Esophagus muscularis mucosa (tissue), 4 donors: Measurements from ENCODE around the gene PCID2. TPM values are rescaled to one million over a fixed set of nuclear protein-coding genes. Genes with fewer than 3 reads are reported as not detected.

Experiments used
- DNase-seq: peaks from one replicate; pipeline ENCODE4 v3.0.0-alpha.2; 2017; ENCODE audit errors: extremely low spot score
- H3K27ac ChIP-seq, 4 donors: fragments of 200-600 bp; sonication (generic); replicated peaks in 1 of 4; 1 replicate in 3 of 4; 2 replicates in 1 of 4; pipeline ENCODE4 v1.5.1; 2016 to 2019; ENCODE audit warnings: mild to moderate bottlenecking in 1 of 4
- H3K27me3 ChIP-seq, 4 donors: fragments of 200-600 bp; sonication (generic); one replicate each; pipeline versions ENCODE4 v1.5.1 to v1.6.0; 2016 to 2019
- H3K36me3 ChIP-seq, 4 donors: fragments of 200-600 bp; sonication (generic); one replicate each; pipeline ENCODE4 v1.5.1; 2016 to 2019
- H3K4me1 ChIP-seq, 4 donors: fragments of 200-600 bp; sonication (generic); one replicate each; pipeline ENCODE4 v1.5.1; 2016 to 2019
- H3K4me3 ChIP-seq, 4 donors: fragments of 200-600 bp; sonication (generic); 1 replicate in 2 of 4; 2 replicates in 2 of 4; pipeline ENCODE4 v1.5.1; 2016 to 2019; ENCODE audit warnings: mild to moderate bottlenecking in 4 of 4, moderate library complexity in 1 of 4
- H3K9me3 ChIP-seq, 4 donors: fragments of 200-600 bp; sonication (generic); 1 replicate in 3 of 4; 2 replicates in 1 of 4; pipeline ENCODE4 v1.5.1; 2016 to 2019
- EP300 ChIP-seq: sonication (generic); formaldehyde crosslinking; IDR thresholded peaks from one replicate; pipeline ENCODE4 v1.6.1; 2017; ENCODE audit warnings: antibody characterized with exemption
- POLR2A ChIP-seq: fragments of 450-650 bp; IDR thresholded peaks from one replicate; pipeline ENCODE4 v1.6.1; 2017; ENCODE audit warnings: antibody characterized with exemption, moderate library complexity, mild to moderate bottlenecking, low read depth
- POLR2AphosphoS5 ChIP-seq, 2 donors: sonication (generic); formaldehyde crosslinking; IDR thresholded peaks; one replicate each; pipeline ENCODE4 v1.6.1; 2017; ENCODE audit warnings: antibody characterized with exemption in 2 of 2
- WGBS: methylation state at CpG from one replicate; pipeline ENCODE4 v1.1.5; 2018; 5-methylcytosine and 5-hydroxymethylcytosine counted together
- intact Hi-C: fragments of 100-400 bp; cut with DNase I; formaldehyde crosslinking; loops from one replicate; pipeline ENCODE4 v1.15.1; 2023
- total RNA-seq, 4 donors: library from RNA; depleted of rRNA; stranded (reverse); fragments of >200 nt; gene quantifications; one replicate each; pipeline versions ENCODE4 v1.1.0 to v1.2.1, GENCODE V29; 2016
- TF ChIP-seq, protein P1 (sequence below), 3 experiments: fragments of 200-600 bp in 2 of 3; fragments of 450-650 bp in 1 of 3; sonication (generic) in 2 of 3; IDR thresholded peaks; one replicate each; pipeline ENCODE4 v1.5.1; 2017 to 2019; ENCODE audit warnings: antibody characterized with exemption in 3 of 3, mild to moderate bottlenecking in 2 of 3, moderate library complexity in 1 of 3

The PCID2 gene
- total RNA-seq, 4 donors from 2014 or later: 34.5 to 46.9 (median 42.3) TPM

DNA sequence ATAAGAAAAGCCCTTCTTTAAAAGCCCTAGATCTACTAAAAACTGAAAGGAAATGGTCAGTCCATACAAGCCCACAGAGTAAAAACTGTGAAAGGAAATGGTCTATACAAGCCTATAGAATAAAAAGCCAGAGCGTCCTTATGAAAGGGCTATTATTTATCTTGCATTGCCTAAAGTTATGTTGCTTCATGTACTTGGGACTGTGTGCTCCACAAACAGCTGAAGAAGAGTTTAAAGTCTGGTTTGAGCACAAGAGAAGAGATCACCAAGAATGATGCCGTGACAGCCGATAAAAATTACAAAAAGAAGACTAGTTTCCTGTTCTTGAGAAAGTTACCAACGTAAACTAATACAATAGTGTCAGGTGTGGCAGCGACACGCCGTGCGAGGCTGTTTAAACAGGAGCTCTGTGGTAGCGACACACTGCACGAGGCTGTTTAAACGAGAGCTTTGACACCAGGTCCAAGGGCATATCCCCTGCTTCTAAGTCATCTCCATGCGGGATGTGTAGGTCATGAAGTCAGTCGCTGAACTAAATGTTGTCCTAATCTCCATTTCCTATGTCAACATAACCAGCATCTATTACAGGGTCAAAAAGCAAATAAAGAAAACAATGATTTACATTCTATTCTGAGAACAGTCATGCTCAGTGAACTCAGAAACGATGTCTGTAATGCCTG is 24.9 kb downstream of the PCID2 start:
- intact Hi-C loops: no loop called here
- DNase-seq: no peak
- Histone ChIP-seq H3K27ac (no peak overlapping the region), H3K9me3 (no peaks in the 10 kb centered on the region), H3K4me1 (peaks cover 0 to 14% (median 9%) of the 10 kb centered on the region in 4 donors), H3K36me3 (peaks cover 53 to 90% (median 69%) of the 10 kb centered on the region in 4 donors), H3K4me3 (no peak overlapping the region), H3K27me3 (no peaks in the 10 kb centered on the region)
- 78% methylated on average over 14 of the region's 14 CpGs for WGBS
- no peak for TF ChIP-seq EP300
- TF ChIP-seq, protein P1, sequence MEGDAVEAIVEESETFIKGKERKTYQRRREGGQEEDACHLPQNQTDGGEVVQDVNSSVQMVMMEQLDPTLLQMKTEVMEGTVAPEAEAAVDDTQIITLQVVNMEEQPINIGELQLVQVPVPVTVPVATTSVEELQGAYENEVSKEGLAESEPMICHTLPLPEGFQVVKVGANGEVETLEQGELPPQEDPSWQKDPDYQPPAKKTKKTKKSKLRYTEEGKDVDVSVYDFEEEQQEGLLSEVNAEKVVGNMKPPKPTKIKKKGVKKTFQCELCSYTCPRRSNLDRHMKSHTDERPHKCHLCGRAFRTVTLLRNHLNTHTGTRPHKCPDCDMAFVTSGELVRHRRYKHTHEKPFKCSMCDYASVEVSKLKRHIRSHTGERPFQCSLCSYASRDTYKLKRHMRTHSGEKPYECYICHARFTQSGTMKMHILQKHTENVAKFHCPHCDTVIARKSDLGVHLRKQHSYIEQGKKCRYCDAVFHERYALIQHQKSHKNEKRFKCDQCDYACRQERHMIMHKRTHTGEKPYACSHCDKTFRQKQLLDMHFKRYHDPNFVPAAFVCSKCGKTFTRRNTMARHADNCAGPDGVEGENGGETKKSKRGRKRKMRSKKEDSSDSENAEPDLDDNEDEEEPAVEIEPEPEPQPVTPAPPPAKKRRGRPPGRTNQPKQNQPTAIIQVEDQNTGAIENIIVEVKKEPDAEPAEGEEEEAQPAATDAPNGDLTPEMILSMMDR (IDR thresholded peaks at IDR 0.05): no peak
- no peak for TF ChIP-seq POLR2AphosphoS5 (IDR thresholded peaks at IDR 0.05)
- no peak for TF ChIP-seq POLR2A

DNA sequence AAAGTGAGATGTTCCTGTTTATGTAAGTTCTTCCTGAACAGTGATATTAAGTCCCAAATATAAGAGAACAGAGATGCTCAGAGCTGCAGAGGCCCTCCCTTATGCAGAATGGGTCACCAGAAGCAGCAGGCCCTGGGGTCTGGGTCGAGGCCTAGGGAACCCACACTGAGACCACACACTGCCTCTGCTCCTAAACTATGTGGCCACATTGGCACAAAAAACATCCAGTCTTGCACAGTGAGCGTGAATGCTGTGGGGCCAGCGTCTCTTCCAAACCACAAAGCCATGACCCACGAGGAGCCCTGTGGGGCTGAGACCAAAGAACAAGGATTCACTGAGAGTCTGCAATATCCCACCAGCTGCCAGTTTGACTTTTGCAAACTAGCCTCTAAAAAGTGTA is 26.4 kb downstream of the PCID2 start:
- Histone ChIP-seq H3K36me3 (peaks cover 67 to 91% (median 75%) of the 10 kb centered on the region in 4 donors), H3K4me3 (no peak overlapping the region), H3K27me3 (no peaks in the 10 kb centered on the region), H3K9me3 (no peaks in the 10 kb centered on the region), H3K4me1 (peaks cover 0 to 17% (median 15%) of the 10 kb centered on the region in 4 donors), H3K27ac (no peak overlapping the region)
- intact Hi-C loops: no loop called here
- TF ChIP-seq POLR2A (no peak), POLR2AphosphoS5 (IDR thresholded peaks at IDR 0.05) (no peak), EP300 (no peak)
- TF ChIP-seq, protein P1 (IDR thresholded peaks at IDR 0.05): no peak
- no peak for DNase-seq
- WGBS: 88% methylated on average over 4 of the region's 4 CpGs

DNA sequence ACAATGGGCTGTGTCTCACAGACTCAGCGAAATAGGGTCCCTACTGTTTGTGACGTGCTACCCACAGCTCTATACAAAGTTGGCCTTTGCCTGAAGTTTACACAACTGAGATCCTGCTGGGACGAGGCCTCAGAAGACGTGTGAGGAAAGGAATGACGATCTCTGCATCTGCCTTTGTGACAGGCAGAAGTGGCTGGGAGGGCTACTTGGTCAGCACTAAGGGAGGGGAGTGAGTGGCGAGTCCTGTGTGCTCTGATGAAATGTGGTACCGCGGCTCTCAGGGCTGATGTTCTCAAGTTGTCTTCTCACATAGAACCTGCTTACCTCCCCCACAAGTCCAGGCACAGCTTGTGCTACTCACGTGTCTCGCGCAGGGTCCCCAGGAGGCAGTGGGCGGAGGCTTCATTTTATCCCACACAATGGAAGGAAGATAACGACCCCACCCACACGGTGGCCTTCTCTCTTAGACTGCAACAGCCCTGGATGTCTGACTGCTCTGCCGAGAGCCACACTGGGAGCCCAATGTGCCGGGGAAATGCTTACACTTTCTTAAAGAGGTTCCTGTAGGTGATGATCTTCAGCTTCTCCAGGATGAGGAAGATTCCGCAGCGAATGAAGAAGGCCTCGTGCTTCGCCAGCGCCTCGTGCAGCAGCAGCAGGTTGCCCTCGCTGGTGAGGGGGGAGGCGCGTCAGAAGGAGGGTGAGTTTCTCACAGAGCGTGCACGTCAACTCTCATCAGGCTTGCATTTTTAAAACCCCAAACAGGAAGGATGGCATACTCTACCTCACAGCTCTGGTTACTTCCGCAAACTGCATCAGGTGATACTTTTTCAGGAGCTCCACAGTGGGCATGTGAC is 28.9 kb downstream of the PCID2 start:
- no peak overlapping the region for H3K4me3 ChIP-seq
- H3K9me3 ChIP-seq: no peaks in the 10 kb centered on the region
- H3K27ac ChIP-seq: no peak overlapping the region
- peaks cover 0 to 17% (median 12%) of the 10 kb centered on the region in 4 donors for H3K4me1 ChIP-seq
- TF ChIP-seq, protein P1 (IDR thresholded peaks at IDR 0.05): no peak
- no peak for TF ChIP-seq POLR2AphosphoS5 (IDR thresholded peaks at IDR 0.05)
- TF ChIP-seq EP300: no peak
- TF ChIP-seq POLR2A: no peak
- intact Hi-C loops: no loop called here
- peaks cover 80 to 98% (median 92%) of the 10 kb centered on the region in 4 donors for H3K36me3 ChIP-seq
- H3K27me3 ChIP-seq: no peaks in the 10 kb centered on the region
- WGBS: 82% methylated on average over 28 of the region's 28 CpGs
- no peak for DNase-seq

DNA sequence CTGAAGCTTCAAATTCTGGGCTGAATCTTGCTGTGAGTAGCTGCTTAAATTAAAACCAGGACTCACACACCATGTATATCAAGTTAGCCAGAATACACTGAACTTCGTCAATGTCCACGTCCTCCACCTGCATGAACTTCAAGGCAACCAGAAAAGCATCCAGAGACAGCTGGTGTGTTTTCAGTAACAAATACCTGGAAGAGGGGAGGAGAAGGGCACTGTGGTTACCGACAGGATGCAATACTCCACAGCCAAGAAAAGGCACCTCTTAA is 29.6 kb downstream of the PCID2 start:
- Histone ChIP-seq H3K36me3 (peaks cover 74 to 96% (median 86%) of the 10 kb centered on the region in 4 donors), H3K27ac (peak overlapping the region in 1 of 4 donors; percentile 3), H3K4me1 (peaks cover 0 to 17% (median 12%) of the 10 kb centered on the region in 4 donors), H3K27me3 (no peaks in the 10 kb centered on the region), H3K9me3 (no peaks in the 10 kb centered on the region), H3K4me3 (no peak overlapping the region)
- 84% methylated on average over 3 of the region's 3 CpGs for WGBS
- intact Hi-C loops: no loop called here
- no peak for TF ChIP-seq POLR2AphosphoS5 (IDR thresholded peaks at IDR 0.05)
- TF ChIP-seq, protein P1 (IDR thresholded peaks at IDR 0.05): no peak
- no peak for TF ChIP-seq EP300
- TF ChIP-seq POLR2A: no peak
- no peak for DNase-seq
